Memory B cell (primary cell): ENCODE results near the gene SLC16A4.

ENCODE experiments used
- ATAC-seq: fragments of 150-1000 bp; cut with Tn5 transposase; 2 replicates; pipeline ENCODE4 v1.10.0; 2021; ENCODE audit warnings: low read depth, mild to moderate bottlenecking, moderate library complexity
- DNase-seq, 2 donors: peaks; one replicate each; pipeline ENCODE4 v3.0.0; 2022; ENCODE audit warnings: low spot score in 2 of 2
- H3K27ac Mint-ChIP-seq: one replicate; pipeline ENCODE4 v1.8.0; 2022; ENCODE audit warnings: mild to moderate bottlenecking, moderate library complexity, mixed read lengths
- H3K27me3 Mint-ChIP-seq: one replicate; pipeline ENCODE4 v1.8.0; 2022; ENCODE audit warnings: mixed read lengths
- H3K36me3 Mint-ChIP-seq: one replicate; pipeline ENCODE4 v1.8.0; 2022; ENCODE audit warnings: mild to moderate bottlenecking, mixed read lengths
- H3K4me1 Mint-ChIP-seq: one replicate; pipeline ENCODE4 v1.8.0; 2022; ENCODE audit warnings: mixed read lengths
- H3K4me3 Mint-ChIP-seq: one replicate; pipeline ENCODE4 v1.8.0; 2022; ENCODE audit warnings: mild to moderate bottlenecking, moderate library complexity, mixed read lengths
- H3K9me3 Mint-ChIP-seq: one replicate; pipeline ENCODE4 v1.8.0; 2022; ENCODE audit warnings: mixed read lengths

SLC16A4 gene

DNA sequence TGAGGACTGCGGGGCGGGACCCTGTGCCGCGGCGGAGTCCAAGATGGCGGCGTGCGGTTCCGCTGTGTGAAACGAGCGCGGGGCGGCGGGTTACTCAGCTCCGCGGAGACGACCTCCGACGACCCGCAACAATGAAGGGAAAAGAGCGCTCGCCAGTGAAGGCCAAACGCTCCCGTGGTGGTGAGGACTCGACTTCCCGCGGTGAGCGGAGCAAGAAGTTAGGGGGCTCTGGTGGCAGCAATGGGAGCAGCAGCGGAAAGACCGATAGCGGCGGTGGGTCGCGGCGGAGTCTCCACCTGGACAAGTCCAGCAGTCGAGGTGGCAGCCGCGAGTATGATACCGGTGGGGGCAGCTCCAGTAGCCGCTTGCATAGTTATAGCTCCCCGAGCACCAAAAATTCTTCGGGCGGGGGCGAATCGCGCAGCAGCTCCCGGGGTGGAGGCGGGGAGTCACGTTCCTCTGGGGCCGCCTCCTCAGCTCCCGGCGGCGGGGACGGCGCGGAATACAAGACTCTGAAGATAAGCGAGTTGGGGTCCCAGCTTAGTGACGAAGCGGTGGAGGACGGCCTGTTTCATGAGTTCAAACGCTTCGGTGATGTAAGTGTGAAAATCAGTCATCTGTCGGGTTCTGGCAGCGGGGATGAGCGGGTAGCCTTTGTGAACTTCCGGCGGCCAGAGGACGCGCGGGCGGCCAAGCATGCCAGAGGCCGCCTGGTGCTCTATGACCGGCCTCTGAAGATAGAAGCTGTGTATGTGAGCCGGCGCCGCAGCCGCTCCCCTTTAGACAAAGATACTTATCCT lies 51.2 kb downstream of the SLC16A4 start:
- Mint-ChIP-seq H3K36me3 (peaks cover 20% of the 10 kb centered on the region), H3K9me3 (no peaks in the 10 kb centered on the region), H3K4me3 (no peak overlapping the region), H3K27ac (no peak overlapping the region), H3K4me1 (peaks cover 36% of the 10 kb centered on the region), H3K27me3 (no peaks in the 10 kb centered on the region)
- DNase-seq (peak in 1 of 2 donors; percentile 83), ATAC-seq (no peak)

- Mint-ChIP-seq H3K27me3 (no peaks in the 10 kb centered on the region), H3K4me1 (peaks cover 34% of the 10 kb centered on the region), H3K4me3 (no peak within 1 kb of the TSS), H3K27ac (no peak within 1 kb of the TSS), H3K36me3 (peaks cover 20% of the 10 kb centered on the region), H3K9me3 (no peaks in the 10 kb centered on the region)
- ATAC-seq (peak; percentile 68), DNase-seq (peak; percentile 84 to 96)
Observed at GRCh38 chr1:110338886-110339406, 51.9 kb downstream of the SLC16A4 start, which contains the start of gene RBM15. TSS of gene RBM15 (plus strand) at chr1:110339377. CDS start at chr1:110339406, 29 bp downstream.

GRCh38 chr1:110338309-110338885 lies 52.4 kb downstream of the SLC16A4 start:
- Mint-ChIP-seq H3K4me1 (peaks cover 31% of the 10 kb centered on the region), H3K9me3 (no peaks in the 10 kb centered on the region), H3K27ac (no peak overlapping the region), H3K36me3 (peaks cover 18% of the 10 kb centered on the region), H3K4me3 (no peak overlapping the region), H3K27me3 (no peaks in the 10 kb centered on the region)
- peak; percentile 97 for DNase-seq
- peak; percentile 71 for ATAC-seq

- peaks cover 16% of the 10 kb centered on the region for H3K36me3 Mint-ChIP-seq
- no peaks in the 10 kb centered on the region for H3K27me3 Mint-ChIP-seq
- DNase-seq (peak; percentile 25 to 38), ATAC-seq (no peak)
- H3K4me3 Mint-ChIP-seq, result no peak overlapping the region
- H3K4me1 Mint-ChIP-seq, result peaks cover 30% of the 10 kb centered on the region
- H3K9me3 Mint-ChIP-seq, result no peaks in the 10 kb centered on the region
- no peak overlapping the region for H3K27ac Mint-ChIP-seq
Observed at GRCh38 chr1:110337704-110338308, 53.0 kb downstream of the SLC16A4 start.

DNA sequence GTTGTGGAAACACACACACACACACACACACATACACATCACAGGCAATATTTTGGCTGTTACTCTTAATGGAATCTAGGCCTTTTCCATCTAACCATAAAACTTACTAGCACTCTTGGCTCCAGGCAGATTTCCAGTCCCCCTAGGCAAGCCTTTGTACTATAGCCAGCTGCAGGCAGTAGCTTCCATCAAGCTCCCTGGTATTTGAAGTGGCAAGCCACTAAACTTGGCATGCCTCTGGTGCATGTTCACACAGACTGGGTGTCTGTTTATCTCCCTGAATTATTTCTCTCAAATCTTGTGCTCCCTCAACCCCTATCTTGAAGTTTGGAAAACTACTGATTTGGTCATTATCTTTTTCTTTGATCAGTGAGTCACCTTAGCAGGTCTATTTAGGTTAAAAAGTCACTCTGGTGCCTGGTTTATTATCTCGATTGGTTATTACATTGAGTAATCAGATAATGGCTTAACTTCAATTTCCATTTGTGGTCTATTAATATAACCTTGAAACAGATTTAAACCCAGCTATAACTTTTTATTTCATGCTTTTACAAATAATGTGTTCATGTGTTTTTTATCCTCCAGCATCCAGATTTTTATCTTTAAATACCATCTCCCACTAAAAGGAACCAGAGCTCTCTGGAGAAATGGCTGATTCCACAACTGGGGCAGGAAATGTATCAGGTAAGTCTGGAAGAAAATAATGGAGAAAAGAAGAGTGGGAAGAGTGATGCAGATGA lies 54.4 kb downstream of the SLC16A4 start:
- ATAC-seq, result no peak
- H3K4me1 Mint-ChIP-seq, result peaks cover 21% of the 10 kb centered on the region
- no peaks in the 10 kb centered on the region for H3K9me3 Mint-ChIP-seq
- H3K27me3 Mint-ChIP-seq, result no peaks in the 10 kb centered on the region
- DNase-seq, result no peak
- peaks cover 9% of the 10 kb centered on the region for H3K36me3 Mint-ChIP-seq
- no peak overlapping the region for H3K27ac Mint-ChIP-seq
- peak overlapping the region; percentile 53 for H3K4me3 Mint-ChIP-seq

DNA sequence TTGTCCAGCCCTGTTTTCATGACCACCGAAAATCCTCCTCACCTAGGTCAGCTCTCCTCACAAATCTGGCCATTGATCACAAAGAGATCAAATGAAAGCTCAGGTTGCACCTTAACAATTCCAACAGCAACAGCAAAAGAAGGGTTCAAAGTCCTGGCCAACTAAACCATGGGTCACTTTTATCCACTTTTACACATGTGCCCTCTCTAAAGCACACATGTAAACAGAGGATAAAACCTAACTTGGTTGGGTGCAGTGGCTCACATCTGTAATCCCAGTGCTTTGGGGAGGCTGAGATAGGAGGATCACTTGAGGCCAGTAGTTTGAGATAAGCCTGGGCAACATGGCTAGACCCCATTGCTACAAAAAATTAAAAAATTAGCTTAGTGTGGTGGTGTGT lies 55.6 kb downstream of the SLC16A4 start:
- DNase-seq, result no peak
- peaks cover 10% of the 10 kb centered on the region for H3K4me1 Mint-ChIP-seq
- H3K4me3 Mint-ChIP-seq, result no peak overlapping the region
- ATAC-seq, result no peak
- no peaks in the 10 kb centered on the region for H3K27me3 Mint-ChIP-seq
- H3K36me3 Mint-ChIP-seq, result peaks cover under 1% of the 10 kb centered on the region
- H3K27ac Mint-ChIP-seq, result peak overlapping the region; percentile 54
- no peaks in the 10 kb centered on the region for H3K9me3 Mint-ChIP-seq

- no peak overlapping the region for H3K27ac Mint-ChIP-seq
- DNase-seq (no peak), ATAC-seq (no peak)
- H3K36me3 Mint-ChIP-seq, result peaks cover 1% of the 10 kb centered on the region
- no peaks in the 10 kb centered on the region for H3K27me3 Mint-ChIP-seq
- H3K9me3 Mint-ChIP-seq, result no peaks in the 10 kb centered on the region
- H3K4me3 Mint-ChIP-seq, result no peak overlapping the region
- no peaks in the 10 kb centered on the region for H3K4me1 Mint-ChIP-seq
Observed at GRCh38 chr1:110328700-110329099, 62.1 kb downstream of the SLC16A4 start.

- no peaks in the 10 kb centered on the region for H3K4me1 Mint-ChIP-seq
- H3K27me3 Mint-ChIP-seq, result no peaks in the 10 kb centered on the region
- no peak overlapping the region for H3K4me3 Mint-ChIP-seq
- H3K9me3 Mint-ChIP-seq, result no peaks in the 10 kb centered on the region
- no peak overlapping the region for H3K27ac Mint-ChIP-seq
- peaks cover 3% of the 10 kb centered on the region for H3K36me3 Mint-ChIP-seq
- ATAC-seq (no peak), DNase-seq (no peak)
Observed at GRCh38 chr1:110328274-110328673, 62.6 kb downstream of the SLC16A4 start.

- no peaks in the 10 kb centered on the region for H3K4me1 Mint-ChIP-seq
Observed at GRCh38 chr1:110326826-110327225, 64.0 kb downstream of the SLC16A4 start.

DNA sequence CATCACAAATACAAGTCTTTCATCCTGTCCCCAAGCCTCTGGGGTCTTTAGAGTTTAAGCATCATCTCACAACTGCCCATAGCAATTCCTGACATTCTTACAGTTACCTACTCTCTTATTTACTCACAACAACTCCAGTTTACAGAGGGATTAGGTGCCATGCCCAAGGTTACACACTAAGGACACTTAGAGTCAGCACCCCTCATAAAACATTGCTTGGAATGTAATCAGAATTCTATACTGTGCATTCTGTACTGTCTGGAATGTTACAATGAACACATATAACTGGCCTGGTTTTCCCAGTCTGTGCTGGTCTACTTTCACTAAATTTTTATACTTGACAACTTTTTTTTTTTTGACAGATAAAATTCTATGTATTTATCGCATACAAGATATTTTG lies 66.2 kb downstream of the SLC16A4 start:
- H3K4me3 Mint-ChIP-seq, result no peak overlapping the region

More at GRCh38 chr1:110326826-110327225, 64.0 kb downstream of the SLC16A4 start:
- DNase-seq, result no peak
- Mint-ChIP-seq H3K9me3 (no peaks in the 10 kb centered on the region), H3K27ac (no peak overlapping the region), H3K36me3 (peaks cover 3% of the 10 kb centered on the region), H3K27me3 (no peaks in the 10 kb centered on the region), H3K4me3 (no peak overlapping the region)
- ATAC-seq, result no peak

DNA sequence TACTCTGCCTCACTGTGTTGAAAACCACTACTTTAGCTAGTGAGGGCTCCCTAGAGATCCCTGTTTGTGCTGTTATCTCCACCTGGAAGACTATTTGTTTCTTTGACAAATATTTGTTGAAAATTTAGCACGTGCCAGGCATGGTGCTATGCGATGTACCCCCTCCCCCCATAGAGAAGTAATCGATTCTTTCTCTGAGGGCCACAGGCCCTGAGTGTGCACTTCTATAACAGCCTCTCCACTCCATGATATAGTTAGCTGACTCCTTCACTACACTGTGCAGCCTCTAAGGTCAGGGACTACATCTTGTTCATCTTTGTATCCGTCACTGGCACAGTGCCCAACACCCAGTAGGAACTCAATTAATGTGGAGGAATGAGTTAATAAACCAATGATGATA lies 69.0 kb downstream of the SLC16A4 start:
- ATAC-seq (no peak), DNase-seq (no peak)
- Mint-ChIP-seq H3K4me3 (no peak overlapping the region), H3K9me3 (no peaks in the 10 kb centered on the region), H3K27ac (no peak overlapping the region), H3K36me3 (peaks cover 1% of the 10 kb centered on the region), H3K27me3 (no peaks in the 10 kb centered on the region), H3K4me1 (no peaks in the 10 kb centered on the region)

More for the DNA sequence above, 66.2 kb downstream of the SLC16A4 start:
- peaks cover 3% of the 10 kb centered on the region for H3K36me3 Mint-ChIP-seq
- no peak overlapping the region for H3K27ac Mint-ChIP-seq
- H3K27me3 Mint-ChIP-seq, result no peaks in the 10 kb centered on the region
- no peak for ATAC-seq
- no peaks in the 10 kb centered on the region for H3K4me1 Mint-ChIP-seq
- no peak for DNase-seq
- H3K9me3 Mint-ChIP-seq, result no peaks in the 10 kb centered on the region

- Mint-ChIP-seq H3K36me3 (peaks cover 1% of the 10 kb centered on the region), H3K4me1 (no peaks in the 10 kb centered on the region), H3K27ac (no peak overlapping the region), H3K4me3 (no peak overlapping the region), H3K27me3 (no peaks in the 10 kb centered on the region), H3K9me3 (no peaks in the 10 kb centered on the region)
- DNase-seq (no peak), ATAC-seq (no peak)
Observed at GRCh38 chr1:110321045-110321444, 69.8 kb downstream of the SLC16A4 start.

GRCh38 chr1:110320168-110320518 lies 70.7 kb downstream of the SLC16A4 start:
- H3K27me3 Mint-ChIP-seq, result no peaks in the 10 kb centered on the region
- H3K4me3 Mint-ChIP-seq, result no peak overlapping the region
- H3K27ac Mint-ChIP-seq, result no peak overlapping the region
- H3K36me3 Mint-ChIP-seq, result peaks cover 1% of the 10 kb centered on the region
- H3K4me1 Mint-ChIP-seq, result no peaks in the 10 kb centered on the region
- ATAC-seq (no peak), DNase-seq (no peak)
- no peaks in the 10 kb centered on the region for H3K9me3 Mint-ChIP-seq
